Pancreas (tissue), 10 donors: Measurements from ENCODE around the gene KIF16B. TPM values are rescaled to one million over a fixed set of nuclear protein-coding genes. Genes with fewer than 3 reads are reported as not detected.

ENCODE experiments used
- ATAC-seq, 4 donors: fragments of 200-7000 bp; cut with Tn5 transposase; one replicate each; pipeline versions ENCODE4 v1.8.0 to v1.9.1; 2020; ENCODE audit warnings: mild to moderate bottlenecking in 4 of 4, moderate library complexity in 4 of 4
- DNase-seq, 6 donors: peaks; one replicate each; pipeline ENCODE4 v3.0.0-alpha.2; 2020
- FAIRE-seq: peaks from 2 replicates; lab custom pipeline; 2012; peaks lifted over from hg19 to GRCh38; lab: Jason Lieb, UNC
- H3K27ac ChIP-seq, 4 donors: fragments of 200-600 bp; sonication (generic); 1 replicate in 3 of 4; 2 replicates in 1 of 4; pipeline versions ENCODE4 v1.5.0 to v1.8.0; 2020
- H3K27me3 ChIP-seq, 4 donors: fragments of 200-600 bp; one replicate each; pipeline ENCODE4 v1.8.0; 2021
- H3K36me3 ChIP-seq, 3 donors: fragments of 200-600 bp; sonication (generic) in 1 of 3; one replicate each; pipeline versions ENCODE4 v1.5.0 to v1.8.0; 2020 to 2021
- H3K4me1 ChIP-seq, 3 donors: fragments of 200-600 bp; one replicate each; pipeline ENCODE4 v1.8.0; 2021
- H3K4me3 ChIP-seq, 4 donors: fragments of 200-600 bp; sonication (generic) in 2 of 4; one replicate each; pipeline versions ENCODE4 v1.5.0 to v1.8.0; 2020 to 2021
- H3K9me3 ChIP-seq, 4 donors: fragments of 200-600 bp; one replicate each; pipeline ENCODE4 v1.8.0; 2021
- WGBS, 2 donors: extraction: QIAGEN DNeasy Blood & Tissue Kit; methylation state at CpG; one replicate each; pipeline ENCODE4 v1.1.7; 2013; 5-methylcytosine and 5-hydroxymethylcytosine counted together
- intact Hi-C, 3 donors: fragments of 100-400 bp; cut with DNase I; formaldehyde crosslinking; loops; one replicate each; pipeline versions ENCODE4 v1.11.1 to v1.14.2; 2022
- polyA plus RNA-seq, 2 donors: library from polyadenylated mRNA; stranded (reverse); fragments of 200-250 nt; gene quantifications; one replicate each; pipeline ENCODE4 v1.2.3, GENCODE V29; 2013
- total RNA-seq, 6 donors: library from RNA; stranded (reverse); fragmentation: NEBNext Ultra II Directional in 4 of 6; extraction: Animal tissue kit (Norgen Biotek cat#: 25700) in 4 of 6; gene quantifications; one replicate each; pipeline versions ENCODE4 v1.2.1 to v1.2.4, GENCODE V29; 2021 to 2023
- TF ChIP-seq, protein P1 (sequence below), 4 donors: fragments of 200-600 bp; sonication (generic) in 3 of 4; IDR thresholded peaks; one replicate each; pipeline versions ENCODE4 v1.5.0 to v1.8.0; 2021; ENCODE audit warnings: antibody characterized with exemption in 4 of 4
- donor health status: healthy with polysubstance abuse.
- donor health status: DM: no; HTN: no; CAD: no; lungs with moderate emphysema.
- donor health status: DM: no; HTN: no; CAD: no.
- donor health status: control.
- donor health status: control.
- donor health status: Bipolar disorder and iron deficiency.
- donor health status: DM: yes; HTN: yes; CAD: no.
- donor health status: DM: no; HTN: no; CAD: no.
- donor health status: DM: no; HTN: no; CAD: no.
- donor health status: DM: yes; HTN: yes; CAD: no.

Gene KIF16B
- total and polyA plus RNA-seq, 8 donors: 4.4 to 12.2 (median 7.3) TPM

- Histone ChIP-seq H3K36me3 (no peaks in the 10 kb centered on the region), H3K4me1 (peaks cover 0 to 5% (median 0%) of the 10 kb centered on the region in 3 donors), H3K27me3 (no peaks in the 10 kb centered on the region), H3K9me3 (no peaks in the 10 kb centered on the region), H3K4me3 (no peak overlapping the region), H3K27ac (no peak overlapping the region)
- 19 to 27% methylated on average over 4 of the region's 4 CpGs for WGBS, 2 donors
- no peak for FAIRE-seq
- peak in 3 of 6 donors; percentile 6 to 29 (median 23) for DNase-seq
- TF ChIP-seq, protein P1, sequence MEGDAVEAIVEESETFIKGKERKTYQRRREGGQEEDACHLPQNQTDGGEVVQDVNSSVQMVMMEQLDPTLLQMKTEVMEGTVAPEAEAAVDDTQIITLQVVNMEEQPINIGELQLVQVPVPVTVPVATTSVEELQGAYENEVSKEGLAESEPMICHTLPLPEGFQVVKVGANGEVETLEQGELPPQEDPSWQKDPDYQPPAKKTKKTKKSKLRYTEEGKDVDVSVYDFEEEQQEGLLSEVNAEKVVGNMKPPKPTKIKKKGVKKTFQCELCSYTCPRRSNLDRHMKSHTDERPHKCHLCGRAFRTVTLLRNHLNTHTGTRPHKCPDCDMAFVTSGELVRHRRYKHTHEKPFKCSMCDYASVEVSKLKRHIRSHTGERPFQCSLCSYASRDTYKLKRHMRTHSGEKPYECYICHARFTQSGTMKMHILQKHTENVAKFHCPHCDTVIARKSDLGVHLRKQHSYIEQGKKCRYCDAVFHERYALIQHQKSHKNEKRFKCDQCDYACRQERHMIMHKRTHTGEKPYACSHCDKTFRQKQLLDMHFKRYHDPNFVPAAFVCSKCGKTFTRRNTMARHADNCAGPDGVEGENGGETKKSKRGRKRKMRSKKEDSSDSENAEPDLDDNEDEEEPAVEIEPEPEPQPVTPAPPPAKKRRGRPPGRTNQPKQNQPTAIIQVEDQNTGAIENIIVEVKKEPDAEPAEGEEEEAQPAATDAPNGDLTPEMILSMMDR (IDR thresholded peaks at IDR 0.05): no peak
- intact Hi-C loops: no loop called here
- peak in 3 of 4 donors; percentile 29 to 48 (median 37) for ATAC-seq
Measured at GRCh38 chr20:16397086-16397485, 176.2 kb downstream of the KIF16B start.

DNA sequence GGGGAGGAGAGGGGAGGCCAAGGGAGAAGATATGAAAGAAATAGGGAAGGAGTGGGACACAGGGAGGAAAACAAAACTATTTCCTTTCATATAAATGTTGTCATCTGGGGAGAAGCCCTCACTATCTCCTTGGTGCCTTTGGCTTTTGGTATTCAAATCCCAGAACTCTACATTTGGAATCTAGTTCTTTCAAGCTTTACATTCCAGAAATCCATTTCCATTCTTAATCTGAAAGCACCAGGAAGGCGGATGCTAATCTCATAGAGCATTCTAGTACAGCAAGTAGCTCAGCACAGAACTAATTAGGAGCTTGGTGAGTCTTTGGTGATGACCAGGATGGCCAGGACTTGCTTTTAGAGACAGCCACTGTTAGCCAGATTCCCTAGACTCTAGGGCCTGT lies 177.9 kb downstream of the KIF16B start:
- peaks cover 0 to 5% (median 0%) of the 10 kb centered on the region in 3 donors for H3K4me1 ChIP-seq
- H3K36me3 ChIP-seq: no peaks in the 10 kb centered on the region
- no peak for DNase-seq
- WGBS, 2 donors: 97 to 100% methylated on average over 1 of the region's 1 CpG
- H3K4me3 ChIP-seq: no peak overlapping the region
- no peak for FAIRE-seq
- intact Hi-C loops: no loop called here
- no peaks in the 10 kb centered on the region for H3K27me3 ChIP-seq
- H3K27ac ChIP-seq: no peak overlapping the region
- no peak for ATAC-seq
- H3K9me3 ChIP-seq: no peaks in the 10 kb centered on the region
- TF ChIP-seq, protein P1 (IDR thresholded peaks at IDR 0.05): no peak

DNA sequence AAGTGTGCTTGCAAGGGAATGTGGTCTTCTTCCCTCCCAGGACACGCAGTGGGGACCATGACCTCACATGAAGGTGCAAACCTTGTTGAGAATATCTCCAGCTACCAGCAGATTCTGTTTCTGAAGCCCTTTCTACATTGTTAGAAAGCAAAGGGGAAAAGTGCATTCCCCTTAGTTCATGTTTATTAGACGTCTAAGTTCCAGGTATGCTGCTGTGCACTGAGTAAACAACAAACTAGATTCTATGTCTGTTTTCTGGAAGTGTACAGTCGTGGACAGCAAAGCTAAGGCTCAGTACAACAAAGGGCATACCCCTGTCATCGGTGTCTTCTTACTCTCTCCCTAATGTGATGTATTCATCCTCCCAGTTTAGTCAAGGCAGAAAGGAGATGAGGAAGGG lies 178.5 kb downstream of the KIF16B start:
- FAIRE-seq (no peak), ATAC-seq (no peak), DNase-seq (no peak)
- no peaks in the 10 kb centered on the region for H3K27me3 ChIP-seq
- H3K4me1 ChIP-seq: peaks cover 0 to 5% (median 0%) of the 10 kb centered on the region in 3 donors
- no peaks in the 10 kb centered on the region for H3K36me3 ChIP-seq
- intact Hi-C loops: no loop called here
- no peak overlapping the region for H3K4me3 ChIP-seq
- TF ChIP-seq, protein P1 (IDR thresholded peaks at IDR 0.05): no peak
- no peaks in the 10 kb centered on the region for H3K9me3 ChIP-seq
- H3K27ac ChIP-seq: no peak overlapping the region
- WGBS, 2 donors: 86 to 89% methylated on average over 4 of the region's 4 CpGs

DNA sequence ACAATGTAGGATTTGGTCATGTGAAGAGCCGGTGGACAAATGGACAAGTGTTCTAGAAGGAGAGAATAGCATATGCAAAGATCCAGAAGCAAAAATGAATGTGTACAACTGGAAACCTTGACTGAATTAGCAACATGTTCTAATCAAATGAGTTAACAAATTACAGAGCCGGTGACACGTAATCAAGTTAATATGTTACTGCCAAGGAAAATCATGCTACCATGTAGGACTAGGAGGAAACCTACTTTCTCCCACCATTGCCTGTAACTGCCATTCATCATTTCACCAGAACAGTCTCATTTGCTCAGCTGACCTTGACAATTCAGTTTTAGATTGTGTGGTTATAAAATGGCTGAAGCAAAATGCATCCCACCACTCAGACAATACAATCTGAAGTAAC lies 179.4 kb downstream of the KIF16B start:
- H3K4me1 ChIP-seq: peaks cover 0 to 5% (median 0%) of the 10 kb centered on the region in 3 donors
- ATAC-seq (peak in 3 of 4 donors; percentile 24 to 54 (median 31)), FAIRE-seq (no peak), DNase-seq (no peak)
- H3K9me3 ChIP-seq: no peaks in the 10 kb centered on the region
- TF ChIP-seq, protein P1 (IDR thresholded peaks at IDR 0.05): no peak
- H3K4me3 ChIP-seq: no peak overlapping the region
- intact Hi-C loops: no loop called here
- H3K27ac ChIP-seq: no peak overlapping the region
- no peaks in the 10 kb centered on the region for H3K27me3 ChIP-seq
- WGBS, 2 donors: 50 to 54% methylated on average over 3 of the region's 3 CpGs
- H3K36me3 ChIP-seq: no peaks in the 10 kb centered on the region

GRCh38 chr20:16393297-16393696 lies 180.0 kb downstream of the KIF16B start:
- ATAC-seq (peak in 1 of 4 donors; percentile 23), FAIRE-seq (no peak), DNase-seq (no peak)
- no peak overlapping the region for H3K27ac ChIP-seq
- 29 to 33% methylated on average over 2 of the region's 2 CpGs for WGBS, 2 donors
- TF ChIP-seq, protein P1 (IDR thresholded peaks at IDR 0.05): no peak
- intact Hi-C loops: no loop called here
- no peaks in the 10 kb centered on the region for H3K36me3 ChIP-seq
- peaks cover 0 to 5% (median 0%) of the 10 kb centered on the region in 3 donors for H3K4me1 ChIP-seq
- no peak overlapping the region for H3K4me3 ChIP-seq
- no peaks in the 10 kb centered on the region for H3K9me3 ChIP-seq
- no peaks in the 10 kb centered on the region for H3K27me3 ChIP-seq
